ENCODE data around the gene CARS2. TPM values are rescaled to one million over a fixed set of nuclear protein-coding genes. Genes with fewer than 3 reads are reported as not detected.
"Not testable (repeated sequence)": the region's sequence is repeated elsewhere in the genome, so short reads cannot be mapped to it uniquely, and the experiment has no call there.

Gene CARS2
- total RNA-seq, 1 experiment from 2014 or later = 45.6 TPM

- in situ Hi-C loops (cut with HindIII; ENCODE audit: low pct_unique_long_range_greater_than_20kb, low sequenced_read_pairs) = no loop called here
- no peak for DNase-seq (ENCODE audit: low read depth)
Measured at GRCh38 chr13:110644892-110645521, 60.9 kb downstream of the CARS2 start.

- no peak for DNase-seq (ENCODE audit: low read depth)
- in situ Hi-C loops (cut with HindIII; ENCODE audit: low pct_unique_long_range_greater_than_20kb, low sequenced_read_pairs) = no loop called here
Measured at GRCh38 chr13:110643768-110644421, 62.0 kb downstream of the CARS2 start.

- DNase-seq (ENCODE audit: low read depth) = no peak
- in situ Hi-C loops (cut with HindIII; ENCODE audit: low pct_unique_long_range_greater_than_20kb, low sequenced_read_pairs) = no loop called here
Measured at GRCh38 chr13:110643324-110643723, 62.6 kb downstream of the CARS2 start.

- in situ Hi-C loops (cut with HindIII; ENCODE audit: low pct_unique_long_range_greater_than_20kb, low sequenced_read_pairs) = no loop called here
- no peak for DNase-seq (ENCODE audit: low read depth)
Measured at GRCh38 chr13:110642291-110642981, 63.5 kb downstream of the CARS2 start.

GRCh38 chr13:110641055-110642015, 64.6 kb downstream of the CARS2 start:
- in situ Hi-C loops (cut with HindIII; ENCODE audit: low pct_unique_long_range_greater_than_20kb, low sequenced_read_pairs) = no loop called here
- no peak for DNase-seq (ENCODE audit: low read depth)

- DNase-seq (ENCODE audit: low read depth) = no peak
- in situ Hi-C loops (cut with HindIII; ENCODE audit: low pct_unique_long_range_greater_than_20kb, low sequenced_read_pairs) = no loop called here
Measured at GRCh38 chr13:110640591-110641029, 65.3 kb downstream of the CARS2 start.

- no peak for DNase-seq (ENCODE audit: low read depth)
- in situ Hi-C loops (cut with HindIII; ENCODE audit: low pct_unique_long_range_greater_than_20kb, low sequenced_read_pairs) = no loop called here
Measured at GRCh38 chr13:110639935-110640334, 66.0 kb downstream of the CARS2 start.

GRCh38 chr13:110638814-110639806, 66.8 kb downstream of the CARS2 start:
- no peak for DNase-seq (ENCODE audit: low read depth)
- in situ Hi-C loops (cut with HindIII; ENCODE audit: low pct_unique_long_range_greater_than_20kb, low sequenced_read_pairs) = no loop called here

GRCh38 chr13:110638257-110638656, 67.7 kb downstream of the CARS2 start:
- no peak for DNase-seq (ENCODE audit: low read depth)
- in situ Hi-C loops (cut with HindIII; ENCODE audit: low pct_unique_long_range_greater_than_20kb, low sequenced_read_pairs) = no loop called here

GRCh38 chr13:110637747-110638146, 68.2 kb downstream of the CARS2 start:
- in situ Hi-C loops (cut with HindIII; ENCODE audit: low pct_unique_long_range_greater_than_20kb, low sequenced_read_pairs) = no loop called here
- no peak for DNase-seq (ENCODE audit: low read depth)

- DNase-seq (ENCODE audit: low read depth) = no peak
- in situ Hi-C loops (cut with HindIII; ENCODE audit: low pct_unique_long_range_greater_than_20kb, low sequenced_read_pairs) = no loop called here
Measured at GRCh38 chr13:110637275-110637674, 68.6 kb downstream of the CARS2 start.

GRCh38 chr13:110636701-110637201, 69.2 kb downstream of the CARS2 start:
- in situ Hi-C loops (cut with HindIII; ENCODE audit: low pct_unique_long_range_greater_than_20kb, low sequenced_read_pairs) = no loop called here
- DNase-seq (ENCODE audit: low read depth) = no peak

- no peak for DNase-seq (ENCODE audit: low read depth)
- in situ Hi-C loops (cut with HindIII; ENCODE audit: low pct_unique_long_range_greater_than_20kb, low sequenced_read_pairs) = no loop called here
Measured at GRCh38 chr13:110636053-110636475, 69.9 kb downstream of the CARS2 start.

- in situ Hi-C loops (cut with HindIII; ENCODE audit: low pct_unique_long_range_greater_than_20kb, low sequenced_read_pairs) = no loop called here
- DNase-seq (ENCODE audit: low read depth) = no peak
Measured at GRCh38 chr13:110635405-110636002, 70.4 kb downstream of the CARS2 start.

- peak; percentile 15 for DNase-seq (ENCODE audit: low read depth)
- in situ Hi-C loops (cut with HindIII; ENCODE audit: low pct_unique_long_range_greater_than_20kb, low sequenced_read_pairs) = no loop called here
Measured at GRCh38 chr13:110634558-110634957, 71.4 kb downstream of the CARS2 start.

- DNase-seq (ENCODE audit: low read depth) = no peak
- in situ Hi-C loops (cut with HindIII; ENCODE audit: low pct_unique_long_range_greater_than_20kb, low sequenced_read_pairs) = no loop called here
Measured at GRCh38 chr13:110633776-110634175, 72.1 kb downstream of the CARS2 start.

GRCh38 chr13:110632255-110632654, 73.7 kb downstream of the CARS2 start:
- DNase-seq (ENCODE audit: low read depth); in situ Hi-C loops (cut with HindIII; ENCODE audit: low pct_unique_long_range_greater_than_20kb, low sequenced_read_pairs): not testable (repeated sequence)
